GM21576 (cell line): ENCODE measurements around the gene SLC46A3.
"Not testable (repeated sequence)": the region's sequence is repeated elsewhere in the genome, so short reads cannot be mapped to it uniquely, and the experiment has no call there.

Experiments used
- ATAC-seq: cut with Tn5 transposase; IDR thresholded peaks from one replicate; pipeline ENCODE4 v1.9.1; 2021; ENCODE audit warnings: mild to moderate bottlenecking, moderate library complexity; ENCODE audit not compliant: unreplicated experiment

The SLC46A3 gene

GRCh38 chr13:28734906-28735305, 16.1 kb upstream of the SLC46A3 start:
- no peak for ATAC-seq

GRCh38 chr13:28730762-28731161, 12.0 kb upstream of the SLC46A3 start:
- ATAC-seq: no peak

- ATAC-seq: no peak
These were observed 10.8 kb upstream of the SLC46A3 start for GRCh38 chr13:28729541-28729940.

DNA sequence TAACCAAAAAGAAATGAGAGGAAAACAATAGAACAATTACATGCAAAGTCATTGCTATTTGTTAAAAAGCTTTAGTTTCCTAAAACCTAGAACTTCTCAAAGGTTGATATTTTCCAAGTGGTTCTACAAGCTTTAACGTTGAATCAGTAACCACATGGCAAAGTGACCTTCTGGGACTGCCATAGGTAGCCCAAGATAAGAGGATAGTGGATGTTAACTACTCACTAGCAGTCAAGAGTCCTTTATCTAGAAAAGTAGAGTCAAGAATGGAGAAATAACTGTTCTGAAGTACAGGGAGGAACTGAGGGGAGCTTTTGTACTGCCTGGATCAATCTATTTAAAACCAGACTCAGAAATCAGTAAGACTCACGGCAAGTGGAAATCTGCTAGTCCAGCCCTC, 9.9 kb upstream of the SLC46A3 start:
- ATAC-seq: no peak

GRCh38 chr13:28725046-28725610, 6.4 kb upstream of the SLC46A3 start:
- no peak for ATAC-seq

DNA sequence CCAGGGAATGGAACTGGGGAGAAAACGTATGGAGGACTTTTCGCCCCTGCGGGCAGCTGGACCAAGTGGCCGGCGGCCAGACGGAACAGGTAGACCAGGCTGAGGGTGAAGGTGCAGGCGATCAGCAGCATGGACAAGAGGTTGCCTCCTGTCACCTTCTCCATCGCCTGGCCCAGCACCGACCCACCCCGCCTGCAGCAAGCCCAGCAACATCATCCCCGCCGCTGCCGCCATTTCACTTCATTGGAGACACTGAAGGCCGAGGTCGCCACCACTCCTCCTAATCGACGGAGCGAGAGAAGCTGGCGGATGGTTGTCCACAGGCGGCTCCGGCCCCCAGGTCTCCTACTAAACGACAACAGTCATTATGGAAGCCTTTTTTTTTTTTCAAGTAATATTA, 5.0 kb upstream of the SLC46A3 start:
- ATAC-seq: no peak

DNA sequence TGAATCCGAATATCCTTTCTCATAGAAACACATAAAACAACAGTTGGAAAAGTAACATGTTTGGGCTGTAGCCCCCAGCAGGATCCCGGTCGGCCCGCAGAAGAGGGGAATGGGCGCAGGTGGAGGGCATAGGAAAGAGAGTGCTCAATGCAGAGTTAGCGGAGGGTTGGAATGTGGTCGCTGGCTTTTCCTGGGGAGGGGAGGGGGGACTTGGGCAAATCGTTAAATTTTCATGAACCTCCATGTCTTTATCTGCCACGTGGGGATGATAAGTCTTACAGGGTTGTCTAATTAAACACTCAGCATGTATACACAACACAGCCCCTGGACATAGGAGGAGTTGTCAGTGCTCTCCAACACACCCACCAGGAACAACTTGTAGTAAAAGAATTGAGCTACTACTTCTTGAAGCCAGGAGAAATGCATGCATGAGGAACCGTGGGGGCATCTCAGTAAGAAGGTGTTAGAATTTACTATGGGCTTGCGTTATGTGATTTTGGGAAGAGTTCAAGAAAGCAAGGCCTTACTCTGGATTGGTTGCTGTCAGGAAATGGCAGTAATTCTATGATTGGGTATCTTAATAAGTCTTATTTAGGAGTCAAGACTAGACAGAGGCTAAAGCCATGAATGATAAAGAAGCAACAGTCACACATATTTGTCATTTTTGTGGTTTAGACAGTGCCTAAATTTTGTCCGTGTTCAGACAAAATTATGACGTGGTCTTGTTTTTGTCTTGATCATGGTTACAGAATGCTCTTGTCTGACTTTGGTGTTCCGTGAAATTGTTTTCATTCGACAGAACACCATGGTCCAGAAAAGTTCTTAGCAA, 671 bp upstream of the SLC46A3 start:
- ATAC-seq: no peak

GRCh38 chr13:28718196-28718542, 601 bp downstream of the SLC46A3 start:
- no peak for ATAC-seq

- no peak for ATAC-seq
These were observed 1.6 kb downstream of the SLC46A3 start for GRCh38 chr13:28717170-28717569.

DNA sequence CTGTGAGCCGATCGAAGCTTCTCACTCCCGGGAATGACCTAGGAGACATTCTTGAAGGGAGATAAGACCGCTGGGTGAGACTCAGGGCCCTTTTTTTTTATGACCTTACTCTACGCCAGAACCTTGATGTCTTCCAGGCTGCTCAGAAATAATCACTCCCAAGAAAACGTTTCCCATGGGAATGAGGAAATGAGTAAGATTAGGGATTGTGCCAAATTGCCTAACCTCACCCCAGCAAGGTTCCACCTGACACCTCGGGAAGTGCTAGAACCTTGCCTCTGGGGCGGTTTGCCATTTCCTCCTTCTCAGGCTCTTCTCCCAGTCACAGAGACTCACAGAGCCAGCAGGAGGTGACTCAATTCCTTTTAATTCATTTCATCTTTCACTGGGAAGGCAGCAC, 2.3 kb downstream of the SLC46A3 start:
- no peak for ATAC-seq

DNA sequence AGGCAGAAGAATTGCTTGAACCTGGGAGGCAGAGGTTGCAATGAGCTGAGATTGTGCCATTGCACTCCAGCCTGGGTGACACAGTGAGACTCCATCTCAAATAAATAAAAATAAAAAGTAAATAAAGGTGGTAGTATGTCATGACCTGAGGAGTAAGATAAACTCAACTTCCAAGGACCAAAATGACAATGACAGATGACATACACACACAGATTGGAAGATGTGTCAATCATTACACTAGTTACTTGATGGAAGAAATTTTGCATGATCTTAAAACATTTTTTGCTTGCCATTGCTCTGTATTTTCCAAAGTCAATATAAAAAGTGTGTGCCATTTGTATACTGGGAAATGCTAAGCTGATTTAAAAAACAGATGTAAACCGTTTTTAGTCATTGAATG, 4.1 kb downstream of the SLC46A3 start:
- ATAC-seq: no peak

DNA sequence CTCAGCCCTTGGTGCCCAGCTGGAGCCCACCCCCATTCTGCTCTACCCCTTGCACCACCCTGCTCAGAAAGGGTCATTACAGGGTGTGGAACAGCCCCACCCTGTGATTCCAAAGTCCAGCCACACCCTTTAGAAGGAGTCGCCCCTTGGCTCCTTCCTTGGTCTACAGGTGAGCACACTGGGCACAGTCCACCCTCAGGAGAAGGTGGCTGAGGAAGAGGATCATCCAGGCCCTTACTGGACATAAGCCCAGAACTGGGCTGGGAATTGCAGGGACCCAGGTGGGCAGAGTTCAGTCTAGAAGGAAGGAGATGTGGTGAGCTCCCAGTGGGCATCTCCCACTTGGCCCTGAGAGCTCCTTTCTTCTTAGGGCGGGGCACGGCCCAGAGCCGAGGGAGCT, 8.6 kb downstream of the SLC46A3 start:
- no peak for ATAC-seq

GRCh38 chr13:28707629-28708427, 10.9 kb downstream of the SLC46A3 start:
- ATAC-seq: peak; percentile 98

DNA sequence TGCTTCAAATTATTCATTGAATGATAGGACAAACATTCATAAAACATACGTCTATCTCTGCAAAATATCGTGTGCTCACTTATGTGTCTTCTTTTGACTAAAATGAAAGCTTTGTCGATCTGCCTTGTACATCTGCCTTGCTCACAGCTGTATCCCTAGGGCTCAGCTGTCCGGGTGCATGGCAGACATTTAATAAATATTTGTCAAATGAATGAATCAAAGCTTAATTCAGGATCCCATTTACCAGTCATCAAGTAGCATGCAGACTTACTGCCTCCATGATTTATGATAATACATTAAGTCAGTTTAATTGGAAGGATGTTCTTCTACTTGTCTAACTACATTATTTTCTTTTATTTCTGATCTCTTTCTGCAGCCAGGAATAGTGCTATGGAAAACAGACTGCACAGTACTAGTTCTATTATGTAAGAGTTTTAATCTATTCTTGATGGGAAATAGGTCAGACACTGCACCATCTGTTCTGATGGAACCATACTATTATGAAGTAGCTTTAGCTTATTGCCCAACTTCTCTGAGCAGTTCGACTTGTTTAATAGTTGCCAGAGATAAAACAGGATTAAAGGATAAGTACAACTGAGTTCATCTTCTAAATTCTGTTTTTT, 13.2 kb downstream of the SLC46A3 start:
- no peak for ATAC-seq

DNA sequence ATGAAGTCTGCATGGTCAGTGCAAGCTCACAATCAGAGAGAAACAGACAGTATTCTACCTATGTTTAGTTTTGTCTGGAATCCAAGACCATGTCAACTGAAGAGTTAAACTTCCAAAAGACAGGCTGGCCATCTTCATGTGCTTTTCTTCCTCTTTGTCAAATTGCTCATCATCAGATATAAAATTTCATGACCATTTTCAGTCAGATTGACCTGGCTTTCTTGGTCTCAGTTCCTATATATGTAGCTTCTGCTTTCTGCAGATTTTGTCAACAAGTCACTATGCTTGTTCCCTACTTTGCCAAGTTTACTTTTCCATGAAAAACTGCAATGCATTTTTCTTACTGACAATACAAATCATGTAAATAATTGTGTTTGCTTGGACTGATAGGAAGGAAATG, 13.9 kb downstream of the SLC46A3 start:
- no peak for ATAC-seq

- no peak for ATAC-seq
These were observed 14.5 kb downstream of the SLC46A3 start for GRCh38 chr13:28704282-28704681.

GRCh38 chr13:28699246-28699645, 19.5 kb downstream of the SLC46A3 start:
- no peak for ATAC-seq

DNA sequence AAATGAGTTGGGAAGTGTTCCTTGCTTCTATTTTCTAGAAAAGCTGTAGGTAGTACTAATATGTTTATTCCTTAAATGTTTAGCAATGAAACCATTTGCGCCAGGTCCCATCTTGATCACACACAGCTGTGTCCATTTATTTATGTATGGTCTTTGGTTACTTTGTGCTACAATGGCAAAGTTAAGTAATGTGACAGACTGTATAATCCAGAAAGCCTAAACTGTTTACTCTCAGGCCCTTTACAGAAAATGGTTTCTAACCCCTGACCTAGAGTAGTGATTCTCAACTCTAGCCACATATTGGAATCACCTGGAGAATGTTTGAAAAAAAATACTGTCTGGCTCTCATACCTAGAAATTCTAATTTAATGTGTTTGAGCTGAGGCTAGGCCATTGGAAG, 21.3 kb downstream of the SLC46A3 start:
- no peak for ATAC-seq

DNA sequence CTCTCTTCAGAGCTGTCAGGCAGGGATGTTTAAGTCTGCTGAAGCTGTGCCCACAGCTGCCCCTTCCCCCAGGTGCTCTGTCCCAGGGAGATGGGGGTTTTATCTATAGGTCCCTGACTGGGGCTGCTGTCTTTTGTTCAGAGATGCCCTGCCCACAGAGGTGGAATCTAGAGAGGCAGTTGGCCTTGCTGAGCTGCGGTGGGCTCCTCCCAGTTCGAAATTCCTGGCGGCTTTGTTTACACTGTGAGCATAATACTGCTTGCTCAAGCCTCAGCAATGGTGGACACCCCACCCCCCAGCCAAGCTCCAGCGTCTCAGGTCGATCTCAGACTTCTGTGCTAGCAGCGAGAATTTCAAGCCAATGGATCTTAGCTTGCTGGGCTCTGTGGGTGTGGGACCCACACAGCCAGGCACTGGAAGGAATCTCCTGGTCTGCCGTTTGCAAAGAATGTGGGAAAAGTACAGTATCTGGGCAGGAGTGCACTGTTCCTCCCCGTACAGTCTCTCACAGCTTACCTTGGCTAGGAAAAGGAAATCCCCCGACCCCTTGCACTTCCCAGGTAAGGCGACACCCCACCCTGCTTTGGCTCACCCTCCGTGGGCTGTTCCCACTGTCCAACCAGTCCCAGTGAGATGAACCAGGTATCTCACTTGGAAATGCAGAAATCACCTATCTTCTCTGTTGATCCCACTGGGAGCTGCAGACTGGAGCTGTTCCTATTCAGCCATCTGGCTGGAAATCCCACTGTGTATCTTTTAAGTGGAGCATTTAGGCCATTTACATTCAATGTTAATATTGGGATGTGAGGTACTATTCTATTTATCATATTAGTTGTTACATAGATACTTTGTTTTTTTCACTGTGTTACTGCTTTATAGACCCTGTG, 24.9 kb downstream of the SLC46A3 start:
- ATAC-seq: not testable (repeated sequence)

DNA sequence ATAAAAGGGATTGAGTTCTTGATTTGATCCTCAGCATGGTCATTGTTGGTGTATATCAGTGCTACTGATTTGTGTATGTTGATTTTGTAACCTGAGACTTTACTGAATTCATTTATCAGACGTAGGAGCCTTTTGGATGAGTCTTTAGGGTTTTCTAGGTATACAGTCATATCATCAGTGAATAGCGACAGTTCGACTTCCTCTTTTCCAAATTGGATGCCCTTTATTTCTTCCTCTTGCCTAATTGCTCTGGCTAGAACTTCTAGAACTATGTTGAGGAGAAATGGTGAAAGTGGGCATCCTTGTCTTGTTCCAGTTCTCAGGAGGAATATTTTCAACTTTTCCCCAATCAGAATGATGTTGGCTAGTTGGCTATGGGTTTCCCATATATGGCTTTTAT, 32.9 kb downstream of the SLC46A3 start:
- ATAC-seq: no peak

GRCh38 chr13:28685114-28685513, 33.7 kb downstream of the SLC46A3 start:
- ATAC-seq: no peak
